ENCODE data around the gene GGA2.
"Not testable (repeated sequence)": the region's sequence is repeated elsewhere in the genome, so short reads cannot be mapped to it uniquely, and the experiment has no call there.

GGA2 gene

GRCh38 chr16:23466162-23466885 is 44.0 kb downstream of the GGA2 start:
- peak; percentile 77 for DNase-seq (ENCODE audit: low read depth)

- no peak for DNase-seq (ENCODE audit: low read depth)
Observed at GRCh38 chr16:23465179-23465578, 45.1 kb downstream of the GGA2 start.

GRCh38 chr16:23464196-23464595 is 46.1 kb downstream of the GGA2 start:
- DNase-seq (ENCODE audit: low read depth) = no peak

- not testable (repeated sequence) for DNase-seq (ENCODE audit: low read depth)
Observed at GRCh38 chr16:23462994-23463393, 47.3 kb downstream of the GGA2 start.

- no peak for DNase-seq (ENCODE audit: low read depth)
Observed at GRCh38 chr16:23453338-23454052, 56.8 kb downstream of the GGA2 start.

GRCh38 chr16:23452572-23453337 is 57.5 kb downstream of the GGA2 start, which contains the start of gene COG7:
COG7 (minus strand) TSS chr16:23453189; CDS start chr16:23452994, 195 bp downstream.
- peak; percentile 68 for DNase-seq (ENCODE audit: low read depth)

GRCh38 chr16:23452221-23452571 is 58.1 kb downstream of the GGA2 start:
- DNase-seq (ENCODE audit: low read depth) = no peak

GRCh38 chr16:23448392-23448791 is 61.9 kb downstream of the GGA2 start:
- DNase-seq (ENCODE audit: low read depth) = no peak

GRCh38 chr16:23437542-23437941 is 72.8 kb downstream of the GGA2 start:
- DNase-seq (ENCODE audit: low read depth) = not testable (repeated sequence)

- no peak for DNase-seq (ENCODE audit: low read depth)
Observed at GRCh38 chr16:23436951-23437350, 73.3 kb downstream of the GGA2 start.

GRCh38 chr16:23435500-23435899 is 74.8 kb downstream of the GGA2 start:
- no peak for DNase-seq (ENCODE audit: low read depth)

GRCh38 chr16:23434380-23434779 is 75.9 kb downstream of the GGA2 start:
- DNase-seq (ENCODE audit: low read depth) = no peak

- no peak for DNase-seq (ENCODE audit: low read depth)
Observed at GRCh38 chr16:23433261-23433920, 76.9 kb downstream of the GGA2 start.

- DNase-seq (ENCODE audit: low read depth) = no peak
Observed at GRCh38 chr16:23432176-23433128, 77.8 kb downstream of the GGA2 start.

GRCh38 chr16:23428351-23428750 is 81.9 kb downstream of the GGA2 start:
- no peak for DNase-seq (ENCODE audit: low read depth)

GRCh38 chr16:23424292-23424958 is 85.9 kb downstream of the GGA2 start:
- no peak for DNase-seq (ENCODE audit: low read depth)

GRCh38 chr16:23423496-23424049 is 86.7 kb downstream of the GGA2 start:
- peak; percentile 97 for DNase-seq (ENCODE audit: low read depth)

- DNase-seq (ENCODE audit: low read depth) = no peak
Observed at GRCh38 chr16:23420011-23420410, 90.3 kb downstream of the GGA2 start.

- DNase-seq (ENCODE audit: low read depth) = no peak
Observed at GRCh38 chr16:23416816-23417215, 93.5 kb downstream of the GGA2 start.

- DNase-seq (ENCODE audit: low read depth) = no peak
Observed at GRCh38 chr16:23414731-23415130, 95.6 kb downstream of the GGA2 start.
